ENCODE data around the gene CTBP2.
"Not testable (repeated sequence)": the region's sequence is repeated elsewhere in the genome, so short reads cannot be mapped to it uniquely, and the experiment has no call there.

Gene CTBP2

GRCh38 chr10:125163803-125164202, 3.4 kb upstream of the CTBP2 start:
- H3K27me3 ChIP-seq (ENCODE audit: low read depth, low read length): no peaks in the 10 kb centered on the region
- no peaks in the 10 kb centered on the region for H3K9me3 ChIP-seq (ENCODE audit: control insufficient read depth in 1 of 2, low read length in 2 of 2)
- no peaks in the 10 kb centered on the region for H3K36me3 ChIP-seq (ENCODE audit: control insufficient read depth in 1 of 2, insufficient read depth in 2 of 2, low read length in 2 of 2)
- no peak overlapping the region for H3K4me3 ChIP-seq (ENCODE audit: low read depth in 1 of 2, low read length in 2 of 2)
- peaks cover 0 to 7% of the 10 kb centered on the region in 2 donors for H3K4me1 ChIP-seq (ENCODE audit: control insufficient read depth in 1 of 2, insufficient read depth in 2 of 2, low read length in 2 of 2)
- H3K27ac ChIP-seq (ENCODE audit: low read length): no peak overlapping the region

DNA sequence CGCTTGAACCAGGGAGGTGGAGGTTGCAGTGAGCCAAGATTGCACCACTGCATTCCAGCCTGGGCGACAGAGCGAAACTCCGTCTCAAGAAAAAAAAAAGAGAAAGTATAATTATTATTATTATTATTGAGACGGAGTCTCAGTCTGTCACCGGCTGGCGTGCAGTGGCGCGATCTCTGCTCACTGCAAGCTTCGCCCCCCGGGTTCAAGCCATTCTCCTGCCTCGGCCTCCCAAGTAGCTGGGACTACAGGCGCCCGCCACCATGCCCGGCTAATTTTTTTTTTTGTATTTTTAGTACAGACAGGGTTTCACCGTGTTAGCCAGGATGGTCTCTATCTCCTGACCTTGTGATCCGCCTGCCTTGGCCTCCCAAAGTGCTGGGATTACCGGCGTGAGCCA, 2.9 kb upstream of the CTBP2 start:
- H3K4me1 ChIP-seq (ENCODE audit: control insufficient read depth in 1 of 2, insufficient read depth in 2 of 2, low read length in 2 of 2); H3K9me3 ChIP-seq (ENCODE audit: control insufficient read depth in 1 of 2, low read length in 2 of 2); H3K36me3 ChIP-seq (ENCODE audit: control insufficient read depth in 1 of 2, insufficient read depth in 2 of 2, low read length in 2 of 2); H3K4me3 ChIP-seq (ENCODE audit: low read depth in 1 of 2, low read length in 2 of 2); H3K27me3 ChIP-seq (ENCODE audit: low read depth, low read length); H3K27ac ChIP-seq (ENCODE audit: low read length): not testable (repeated sequence)

DNA sequence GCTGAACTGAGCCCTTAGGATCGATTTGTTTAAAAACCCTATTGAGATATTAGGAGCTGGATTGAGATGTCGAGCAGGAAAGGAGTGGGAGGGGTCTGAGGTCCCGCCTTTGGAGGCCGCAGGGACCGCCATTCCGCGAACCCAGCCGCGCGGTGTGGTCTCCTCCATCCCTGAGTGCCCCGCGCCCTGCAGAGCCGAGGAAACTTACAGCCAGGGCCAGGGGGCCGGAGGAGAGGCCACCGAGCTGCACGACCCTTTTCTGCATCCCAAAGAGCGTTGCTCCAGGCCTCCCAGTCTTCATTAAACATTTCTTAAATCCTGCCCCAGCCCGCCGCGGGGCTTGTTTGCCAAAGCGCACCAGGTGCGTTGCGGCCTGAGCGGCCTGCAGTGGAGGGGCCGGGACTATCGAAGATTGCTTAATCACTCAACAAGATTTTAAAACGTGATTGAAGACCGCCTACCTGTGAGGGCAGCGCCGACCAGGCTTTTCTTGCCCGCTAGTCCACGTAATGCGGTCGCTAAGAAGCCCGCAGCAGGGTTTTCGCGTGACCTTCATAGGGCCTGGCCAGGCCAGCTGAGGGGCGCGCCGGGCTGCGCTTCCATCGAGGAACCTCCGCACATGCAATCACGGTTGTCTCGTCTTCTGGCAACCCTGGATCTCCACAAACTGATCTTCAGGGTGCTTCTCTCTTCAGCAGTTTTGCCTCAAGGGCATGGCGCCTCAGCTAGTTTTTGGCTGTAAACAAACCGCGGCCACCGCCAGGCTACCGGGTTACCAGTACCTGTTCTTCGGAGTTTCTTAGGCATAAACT, 2.0 kb upstream of the CTBP2 start:
- Histone ChIP-seq H3K4me3 (ENCODE audit: low read depth in 1 of 2, low read length in 2 of 2) (peak overlapping the region; percentile 55 to 78), H3K27ac (ENCODE audit: low read length) (no peak overlapping the region)

GRCh38 chr10:125161707-125162119, 1.4 kb upstream of the CTBP2 start:
- Histone ChIP-seq H3K27ac (ENCODE audit: low read length) (no peak overlapping the region), H3K4me1 (ENCODE audit: control insufficient read depth in 1 of 2, insufficient read depth in 2 of 2, low read length in 2 of 2) (peaks cover 8 to 18% of the 10 kb centered on the region in 2 donors), H3K4me3 (ENCODE audit: low read depth in 1 of 2, low read length in 2 of 2) (peak overlapping the region; percentile 55 to 78), H3K27me3 (ENCODE audit: low read depth, low read length) (no peaks in the 10 kb centered on the region), H3K36me3 (ENCODE audit: control insufficient read depth in 1 of 2, insufficient read depth in 2 of 2, low read length in 2 of 2) (no peaks in the 10 kb centered on the region), H3K9me3 (ENCODE audit: control insufficient read depth in 1 of 2, low read length in 2 of 2) (no peaks in the 10 kb centered on the region)

More for the DNA sequence above, 2.0 kb upstream of the CTBP2 start:
- Histone ChIP-seq H3K36me3 (ENCODE audit: control insufficient read depth in 1 of 2, insufficient read depth in 2 of 2, low read length in 2 of 2) (no peaks in the 10 kb centered on the region), H3K27me3 (ENCODE audit: low read depth, low read length) (no peaks in the 10 kb centered on the region), H3K9me3 (ENCODE audit: control insufficient read depth in 1 of 2, low read length in 2 of 2) (no peaks in the 10 kb centered on the region), H3K4me1 (ENCODE audit: control insufficient read depth in 1 of 2, insufficient read depth in 2 of 2, low read length in 2 of 2) (peaks cover 2 to 13% of the 10 kb centered on the region in 2 donors)

DNA sequence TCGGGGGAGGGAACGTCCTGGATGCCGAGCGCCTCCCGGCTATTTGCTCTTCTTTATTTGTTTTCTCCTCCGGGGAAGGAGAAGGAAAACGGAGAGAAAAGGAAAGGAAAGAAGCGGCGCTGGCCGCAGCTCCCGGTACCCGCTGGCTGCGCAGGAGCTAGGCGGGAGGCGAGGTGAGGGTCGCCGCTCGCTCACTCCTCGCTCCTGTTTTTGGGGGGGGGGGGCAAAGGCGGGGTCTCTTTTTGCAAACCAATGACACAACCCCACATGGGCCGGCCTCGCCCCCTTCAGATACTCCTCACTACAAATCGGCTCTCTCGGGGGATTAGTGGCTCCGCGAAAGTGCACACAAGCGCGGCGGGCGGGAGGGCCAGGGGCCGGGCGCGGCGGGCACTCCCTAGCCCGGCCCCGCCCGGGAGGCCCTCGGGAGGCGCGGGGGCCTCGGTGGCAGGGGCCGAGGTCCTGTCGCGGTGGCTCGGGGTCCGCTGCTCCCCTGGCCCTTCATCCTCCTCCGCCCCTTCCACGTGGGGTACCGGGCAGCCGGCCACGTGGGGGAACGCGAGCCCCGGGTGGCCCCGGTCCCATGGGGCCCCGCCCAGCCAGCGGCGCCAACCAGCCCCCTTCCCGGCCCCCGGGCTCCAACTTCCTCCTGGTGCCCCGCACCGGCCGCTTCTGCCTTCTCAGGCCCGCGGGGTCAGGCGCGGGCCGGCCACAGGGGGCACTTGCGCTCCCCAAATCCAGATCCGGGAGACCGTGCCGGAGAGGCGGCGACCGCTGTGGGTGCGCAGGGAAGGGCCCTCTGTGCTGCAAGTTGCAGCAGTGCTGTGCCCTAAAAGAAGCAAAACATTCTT, 718 bp upstream of the CTBP2 start:
- H3K27ac ChIP-seq (ENCODE audit: low read length): no peak overlapping the region
- H3K9me3 ChIP-seq (ENCODE audit: control insufficient read depth in 1 of 2, low read length in 2 of 2): no peaks in the 10 kb centered on the region
- peak overlapping the region; percentile 55 to 78 for H3K4me3 ChIP-seq (ENCODE audit: low read depth in 1 of 2, low read length in 2 of 2)
- peaks cover 10 to 25% of the 10 kb centered on the region in 2 donors for H3K4me1 ChIP-seq (ENCODE audit: control insufficient read depth in 1 of 2, insufficient read depth in 2 of 2, low read length in 2 of 2)
- H3K36me3 ChIP-seq (ENCODE audit: control insufficient read depth in 1 of 2, insufficient read depth in 2 of 2, low read length in 2 of 2): no peaks in the 10 kb centered on the region
- H3K27me3 ChIP-seq (ENCODE audit: low read depth, low read length): no peaks in the 10 kb centered on the region

DNA sequence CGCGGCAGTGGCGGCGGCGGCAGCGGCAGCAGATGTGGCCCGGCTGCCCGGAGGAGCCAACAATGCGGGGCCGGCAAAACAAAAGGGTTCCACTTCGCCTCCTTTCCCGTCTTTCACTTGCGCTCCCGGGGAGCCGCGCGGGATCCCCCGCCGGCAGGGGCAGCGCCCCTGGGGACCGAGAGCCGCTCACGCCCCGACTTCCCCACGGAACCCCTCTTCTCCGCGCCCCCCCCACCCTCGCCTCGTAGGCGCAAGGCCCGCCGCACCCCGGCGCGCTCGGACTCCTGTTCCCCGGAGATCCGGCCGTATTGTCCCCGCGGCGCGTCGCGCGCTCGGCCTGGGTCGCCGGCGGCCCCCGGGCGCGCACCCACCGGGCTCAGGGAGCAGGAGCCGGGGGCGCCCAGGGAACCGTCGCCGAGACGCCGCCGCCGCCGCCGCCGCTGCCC, 854 bp downstream of the CTBP2 start:
- H3K27me3 ChIP-seq (ENCODE audit: low read depth, low read length): no peaks in the 10 kb centered on the region
- peak overlapping the region in 1 of 2 donors; percentile 77 for H3K4me3 ChIP-seq (ENCODE audit: low read depth in 1 of 2, low read length in 2 of 2)
- no peak overlapping the region for H3K27ac ChIP-seq (ENCODE audit: low read length)
- peaks cover 23 to 37% of the 10 kb centered on the region in 2 donors for H3K4me1 ChIP-seq (ENCODE audit: control insufficient read depth in 1 of 2, insufficient read depth in 2 of 2, low read length in 2 of 2)
- H3K9me3 ChIP-seq (ENCODE audit: control insufficient read depth in 1 of 2, low read length in 2 of 2): no peaks in the 10 kb centered on the region
- H3K36me3 ChIP-seq (ENCODE audit: control insufficient read depth in 1 of 2, insufficient read depth in 2 of 2, low read length in 2 of 2): no peaks in the 10 kb centered on the region

DNA sequence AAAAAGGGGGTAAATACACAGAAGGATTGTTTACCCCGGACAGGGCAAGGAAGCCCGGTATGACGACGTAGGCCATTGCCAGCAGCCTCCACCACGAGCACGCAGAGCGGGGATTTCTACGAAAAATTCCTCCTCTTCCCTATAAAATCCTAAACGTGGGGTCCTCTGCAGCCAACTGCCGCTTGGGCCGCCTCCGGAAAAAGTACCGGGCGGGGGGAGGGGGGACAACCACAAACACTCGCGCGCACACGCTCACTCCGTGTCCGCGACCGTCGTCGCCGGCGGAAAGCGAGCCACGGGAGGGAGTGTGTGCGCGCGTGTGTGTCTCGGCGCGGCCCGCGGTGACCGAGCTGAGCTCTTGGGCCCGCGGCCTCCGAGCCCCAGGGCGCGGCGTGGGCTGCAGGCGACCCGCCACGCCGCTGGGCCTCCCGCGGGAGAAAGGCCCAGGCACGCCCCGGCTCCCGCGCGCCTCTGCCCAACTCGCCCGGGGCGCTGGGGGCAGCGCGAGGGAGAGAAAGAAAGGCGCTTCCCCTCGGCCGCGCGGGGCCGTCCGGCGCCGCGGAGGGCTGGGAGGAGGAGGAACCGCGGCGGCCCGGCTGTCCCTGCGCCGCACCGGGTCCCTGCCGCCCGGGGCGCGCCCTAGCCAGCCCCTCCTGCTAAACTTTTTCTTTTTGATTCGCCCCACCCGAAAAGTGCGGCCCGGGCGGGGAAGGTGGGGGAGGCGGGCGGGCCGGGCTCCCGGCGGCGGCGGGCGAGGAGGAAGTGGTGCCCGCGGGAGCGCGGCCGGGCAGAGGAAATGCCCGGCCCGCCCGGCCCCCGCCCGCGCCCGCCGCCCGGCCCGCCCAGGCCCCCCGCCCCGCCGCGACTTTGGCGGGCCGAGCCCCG, 1.5 kb downstream of the CTBP2 start:
- H3K27ac ChIP-seq (ENCODE audit: low read length): peak overlapping the region; percentile 83
- no peaks in the 10 kb centered on the region for H3K9me3 ChIP-seq (ENCODE audit: control insufficient read depth in 1 of 2, low read length in 2 of 2)
- peak overlapping the region; percentile 75 to 77 for H3K4me3 ChIP-seq (ENCODE audit: low read depth in 1 of 2, low read length in 2 of 2)
- no peaks in the 10 kb centered on the region for H3K27me3 ChIP-seq (ENCODE audit: low read depth, low read length)
- H3K4me1 ChIP-seq (ENCODE audit: control insufficient read depth in 1 of 2, insufficient read depth in 2 of 2, low read length in 2 of 2): peaks cover 28 to 44% of the 10 kb centered on the region in 2 donors
- no peaks in the 10 kb centered on the region for H3K36me3 ChIP-seq (ENCODE audit: control insufficient read depth in 1 of 2, insufficient read depth in 2 of 2, low read length in 2 of 2)

DNA sequence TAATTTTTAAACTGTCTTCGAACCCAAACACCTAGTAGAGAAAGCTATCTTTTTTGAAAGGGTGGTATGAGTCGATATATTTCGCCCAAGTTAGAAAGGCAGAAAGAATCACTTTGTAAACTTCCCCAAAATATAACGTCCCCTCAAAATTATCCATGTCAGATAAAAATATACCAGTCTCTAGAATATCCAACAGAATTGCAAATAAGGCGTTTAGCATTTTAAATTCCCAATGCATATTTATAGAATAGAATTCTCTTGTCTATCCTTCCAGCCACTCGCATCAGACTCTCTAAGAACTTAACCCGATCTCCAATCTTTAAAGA, 2.1 kb downstream of the CTBP2 start:
- peak overlapping the region; percentile 83 for H3K27ac ChIP-seq (ENCODE audit: low read length)
- no peaks in the 10 kb centered on the region for H3K27me3 ChIP-seq (ENCODE audit: low read depth, low read length)
- peak overlapping the region; percentile 73 to 75 for H3K4me3 ChIP-seq (ENCODE audit: low read depth in 1 of 2, low read length in 2 of 2)
- H3K9me3 ChIP-seq (ENCODE audit: control insufficient read depth in 1 of 2, low read length in 2 of 2): no peaks in the 10 kb centered on the region
- H3K36me3 ChIP-seq (ENCODE audit: control insufficient read depth in 1 of 2, insufficient read depth in 2 of 2, low read length in 2 of 2): no peaks in the 10 kb centered on the region
- H3K4me1 ChIP-seq (ENCODE audit: control insufficient read depth in 1 of 2, insufficient read depth in 2 of 2, low read length in 2 of 2): peaks cover 34 to 50% of the 10 kb centered on the region in 2 donors

DNA sequence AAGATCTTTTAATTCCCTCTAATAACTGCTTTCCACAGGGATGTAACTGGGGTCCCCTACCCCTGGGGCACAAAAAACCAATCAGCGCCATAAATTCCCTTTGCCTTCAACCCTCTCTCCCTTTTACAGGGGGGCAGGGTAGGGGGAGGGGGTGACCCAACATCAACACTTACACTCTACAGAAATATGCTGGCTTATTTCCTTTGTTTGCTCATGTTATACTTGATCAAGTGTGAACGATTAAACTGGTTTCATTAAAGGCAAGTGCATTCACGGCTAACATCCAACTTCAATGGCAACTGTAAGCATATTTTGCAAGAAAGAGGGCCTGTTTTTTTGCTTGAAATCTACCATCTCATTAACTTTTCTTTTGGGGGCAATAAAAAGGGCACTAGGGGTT, 2.9 kb downstream of the CTBP2 start:
- no peaks in the 10 kb centered on the region for H3K36me3 ChIP-seq (ENCODE audit: control insufficient read depth in 1 of 2, insufficient read depth in 2 of 2, low read length in 2 of 2)
- peak overlapping the region; percentile 83 for H3K27ac ChIP-seq (ENCODE audit: low read length)
- H3K4me3 ChIP-seq (ENCODE audit: low read depth in 1 of 2, low read length in 2 of 2): peak overlapping the region; percentile 30 to 75
- H3K9me3 ChIP-seq (ENCODE audit: control insufficient read depth in 1 of 2, low read length in 2 of 2): no peaks in the 10 kb centered on the region
- H3K27me3 ChIP-seq (ENCODE audit: low read depth, low read length): no peaks in the 10 kb centered on the region
- H3K4me1 ChIP-seq (ENCODE audit: control insufficient read depth in 1 of 2, insufficient read depth in 2 of 2, low read length in 2 of 2): peaks cover 41 to 57% of the 10 kb centered on the region in 2 donors

DNA sequence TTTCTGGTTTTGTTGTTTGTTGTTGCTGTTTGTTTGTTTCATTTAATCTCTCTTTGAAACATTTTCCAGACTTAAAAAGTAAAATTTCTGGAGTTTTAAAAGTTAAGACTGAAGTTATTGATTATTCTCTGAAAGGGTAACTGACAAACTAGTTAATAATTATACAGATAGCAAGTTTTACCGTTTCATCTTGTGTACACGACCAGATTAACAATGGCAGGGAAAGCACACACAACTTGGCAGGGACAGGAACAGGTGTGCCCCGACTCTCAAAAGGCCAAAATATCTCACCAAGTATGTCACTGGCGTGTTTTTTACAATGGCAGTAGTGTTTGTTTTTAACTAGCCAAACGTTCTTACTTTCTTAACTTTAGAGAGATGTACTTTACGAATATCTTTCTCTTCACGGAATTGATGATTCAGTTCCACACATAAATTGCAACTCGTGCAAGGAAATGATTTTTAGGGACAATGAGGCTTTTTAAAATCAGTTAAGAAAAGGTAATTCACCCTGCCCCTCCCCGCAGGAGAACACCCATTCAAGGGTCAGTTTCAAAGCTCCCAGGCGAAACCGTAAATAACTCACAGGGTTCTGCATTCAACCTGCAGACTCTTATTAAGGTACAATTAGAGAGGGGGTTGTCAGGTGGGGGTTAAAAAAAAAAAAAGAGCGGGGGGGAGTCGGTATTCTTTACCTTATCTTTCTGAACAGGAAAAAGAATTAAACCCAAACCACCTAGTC, 3.5 kb downstream of the CTBP2 start:
- no peaks in the 10 kb centered on the region for H3K27me3 ChIP-seq (ENCODE audit: low read depth, low read length)
- peaks cover 43 to 57% of the 10 kb centered on the region in 2 donors for H3K4me1 ChIP-seq (ENCODE audit: control insufficient read depth in 1 of 2, insufficient read depth in 2 of 2, low read length in 2 of 2)
- H3K27ac ChIP-seq (ENCODE audit: low read length): peak overlapping the region; percentile 83
- H3K36me3 ChIP-seq (ENCODE audit: control insufficient read depth in 1 of 2, insufficient read depth in 2 of 2, low read length in 2 of 2): no peaks in the 10 kb centered on the region
- peak overlapping the region; percentile 30 to 75 for H3K4me3 ChIP-seq (ENCODE audit: low read depth in 1 of 2, low read length in 2 of 2)
- H3K9me3 ChIP-seq (ENCODE audit: control insufficient read depth in 1 of 2, low read length in 2 of 2): no peaks in the 10 kb centered on the region

Data from muscle layer of duodenum (tissue), 2 donors.